ENCODE results near the gene ZDHHC14.

DNA sequence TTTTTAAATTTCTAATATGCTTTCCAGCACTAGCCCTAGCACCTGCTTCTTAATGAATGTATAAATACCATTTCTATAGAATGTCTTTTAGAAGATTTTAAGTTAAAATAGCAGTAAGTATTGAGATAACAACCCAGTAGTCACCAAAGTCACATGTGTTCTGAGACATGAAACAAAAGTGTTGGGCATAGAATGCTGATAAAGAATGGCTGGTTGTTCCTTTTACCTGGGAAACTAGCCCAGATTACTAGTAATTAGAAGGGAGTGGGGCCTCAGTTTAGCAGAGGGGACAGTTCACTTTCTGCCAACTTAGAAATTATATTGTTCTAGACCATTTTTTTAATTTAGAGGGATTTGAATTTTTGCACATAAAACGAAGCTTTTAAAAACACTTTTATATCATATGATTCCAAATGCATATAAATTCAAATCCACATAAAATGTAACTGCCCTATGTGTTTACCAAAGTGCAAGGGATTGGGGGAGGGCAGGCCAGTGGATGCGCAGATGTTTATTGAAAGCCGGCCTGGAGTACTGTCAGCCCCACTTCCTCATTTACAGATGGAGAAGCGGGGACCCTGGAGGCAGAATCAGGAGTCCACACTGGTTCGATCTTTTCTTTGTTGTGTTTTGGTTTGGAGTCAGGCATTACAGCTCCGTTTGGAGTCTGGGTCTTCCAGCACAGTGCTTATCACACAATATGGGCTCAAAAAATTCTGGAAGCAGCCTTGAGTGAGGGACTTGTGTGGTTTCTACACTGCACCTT, 139.8 kb downstream of the ZDHHC14 start:
- TF ChIP-seq POLR2AphosphoS5 (IDR thresholded peaks at IDR 0.05) (no peak), POLR2A (IDR thresholded peaks at IDR 0.05) (no peak)
- TF ChIP-seq, protein P1, sequence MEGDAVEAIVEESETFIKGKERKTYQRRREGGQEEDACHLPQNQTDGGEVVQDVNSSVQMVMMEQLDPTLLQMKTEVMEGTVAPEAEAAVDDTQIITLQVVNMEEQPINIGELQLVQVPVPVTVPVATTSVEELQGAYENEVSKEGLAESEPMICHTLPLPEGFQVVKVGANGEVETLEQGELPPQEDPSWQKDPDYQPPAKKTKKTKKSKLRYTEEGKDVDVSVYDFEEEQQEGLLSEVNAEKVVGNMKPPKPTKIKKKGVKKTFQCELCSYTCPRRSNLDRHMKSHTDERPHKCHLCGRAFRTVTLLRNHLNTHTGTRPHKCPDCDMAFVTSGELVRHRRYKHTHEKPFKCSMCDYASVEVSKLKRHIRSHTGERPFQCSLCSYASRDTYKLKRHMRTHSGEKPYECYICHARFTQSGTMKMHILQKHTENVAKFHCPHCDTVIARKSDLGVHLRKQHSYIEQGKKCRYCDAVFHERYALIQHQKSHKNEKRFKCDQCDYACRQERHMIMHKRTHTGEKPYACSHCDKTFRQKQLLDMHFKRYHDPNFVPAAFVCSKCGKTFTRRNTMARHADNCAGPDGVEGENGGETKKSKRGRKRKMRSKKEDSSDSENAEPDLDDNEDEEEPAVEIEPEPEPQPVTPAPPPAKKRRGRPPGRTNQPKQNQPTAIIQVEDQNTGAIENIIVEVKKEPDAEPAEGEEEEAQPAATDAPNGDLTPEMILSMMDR (IDR thresholded peaks at IDR 0.05): no peak

Measured in prostate gland (tissue), 2 donors.